Activated CD4-positive, CD25-positive, alpha-beta regulatory T cell (primary cell): ENCODE results near the gene ISYNA1.

ENCODE experiments used
- DNase-seq, 4 experiments: peaks; one replicate each; lab custom pipeline; 2025; lab: John Stamatoyannopoulos, UW

The ISYNA1 gene

GRCh38 chr19:18431351-18432197, 6.4 kb downstream of the ISYNA1 start:
- DNase-seq = no peak

GRCh38 chr19:18430417-18431144, 7.4 kb downstream of the ISYNA1 start:
- no peak for DNase-seq

- DNase-seq = no peak
These were observed 8.1 kb downstream of the ISYNA1 start for GRCh38 chr19:18429717-18430416.

- peak; percentile 40 to 75 (median 61) for DNase-seq
These were observed 8.9 kb downstream of the ISYNA1 start for GRCh38 chr19:18428787-18429674.

- DNase-seq = no peak
These were observed 9.7 kb downstream of the ISYNA1 start for GRCh38 chr19:18428173-18428786.

- DNase-seq = no peak
These were observed 10.2 kb downstream of the ISYNA1 start for GRCh38 chr19:18427743-18428113.

- no peak for DNase-seq
These were observed 10.7 kb downstream of the ISYNA1 start for GRCh38 chr19:18427080-18427742.

- no peak for DNase-seq
These were observed 11.5 kb downstream of the ISYNA1 start for GRCh38 chr19:18426416-18426767.

GRCh38 chr19:18425515-18426415, 12.2 kb downstream of the ISYNA1 start:
- no peak for DNase-seq

GRCh38 chr19:18424890-18425514, 12.9 kb downstream of the ISYNA1 start:
- DNase-seq = no peak

GRCh38 chr19:18424122-18424889, 13.6 kb downstream of the ISYNA1 start:
- no peak for DNase-seq

- DNase-seq = no peak
These were observed 14.5 kb downstream of the ISYNA1 start for GRCh38 chr19:18423258-18424020.

GRCh38 chr19:18422530-18423191, 15.3 kb downstream of the ISYNA1 start:
- no peak for DNase-seq

GRCh38 chr19:18421371-18421959, 16.5 kb downstream of the ISYNA1 start:
- DNase-seq = no peak

- no peak for DNase-seq
These were observed 17.0 kb downstream of the ISYNA1 start for GRCh38 chr19:18420930-18421329.

GRCh38 chr19:18419699-18420460, 18.1 kb downstream of the ISYNA1 start:
- no peak for DNase-seq
